AG04449 (cell line): ENCODE measurements around the gene RARG.

Source experiments
- CTCF ChIA-PET: fragments of 350-600 bp; formaldehyde crosslinking; extraction: SDS; loops from one replicate; lab custom pipeline; 2021; ENCODE audit warnings: antibody characterized with exemption; lab: Yijun Ruan, JAX
- POLR2A ChIA-PET: fragments of 400-600, 350-600 bp; formaldehyde crosslinking; extraction: SDS; loops from one replicate; lab custom pipeline; 2020; ENCODE audit warnings: antibody characterized with exemption, inconsistent platforms; lab: Yijun Ruan, JAX
- DNase-seq: peaks from one replicate; pipeline ENCODE4 v3.0.0-alpha.2; 2010; ENCODE audit warnings: low read depth, low spot score
- H3K4me3 ChIP-seq: 2 replicates; pipeline ENCODE4 v1.5.1; 2011; ENCODE audit warnings: low read depth, mild to moderate bottlenecking, control low read depth, low read length
- CTCF ChIP-seq: IDR thresholded peaks from one replicate; pipeline ENCODE4 v1.5.1; 2011; ENCODE audit warnings: mild to moderate bottlenecking, moderate library complexity, low read length, control low read depth, inconsistent platforms; ENCODE audit not compliant: insufficient read depth; ENCODE audit errors: missing control alignments

The RARG gene

GRCh38 chr12:53196486-53196885 lies 35.5 kb downstream of the RARG start:
- ChIA-PET POLR2A (interaction anchor here (1.8 kb wide), 1 partner anchor 130 kb away, joined by 7 read pairs; no protein-coding TSS in a partner anchor), CTCF (interaction anchor here (0.7 to 5.7 kb wide), 16 partner anchors 8 to 158 kb away, joined by 3 to 94 read pairs (median 16); partner anchors contain the start of genes AAAS, CSAD, ITGB7 and SOAT2)
- no peak for DNase-seq
- H3K4me3 ChIP-seq = no peak overlapping the region
- TF ChIP-seq CTCF = no peak

- no peak for TF ChIP-seq CTCF
- POLR2A ChIA-PET = no interaction called here
- H3K4me3 ChIP-seq = no peak overlapping the region
- DNase-seq = no peak
- CTCF ChIA-PET = interaction anchor here (0.6 to 5.5 kb wide), 16 partner anchors 8 to 148 kb away, joined by 3 to 80 read pairs (median 5); partner anchors contain the start of genes CSAD and ITGB7
Measured at GRCh38 chr12:53195516-53196420, 36.2 kb downstream of the RARG start.

- CTCF ChIA-PET = interaction anchor here (0.6 to 5.5 kb wide), 12 partner anchors 9 to 141 kb away, joined by 3 to 80 read pairs (median 6); partner anchors contain the start of genes CSAD and ITGB7
- POLR2A ChIA-PET = no interaction called here
- no peak for DNase-seq
- no peak overlapping the region for H3K4me3 ChIP-seq
- no peak for TF ChIP-seq CTCF
Measured at GRCh38 chr12:53194973-53195372, 37.0 kb downstream of the RARG start.

- ChIA-PET POLR2A (no interaction called here), CTCF (interaction anchor here (1.0 to 9.6 kb wide), 15 partner anchors 9 to 128 kb away, joined by 3 to 108 read pairs (median 7); partner anchors contain the start of genes CSAD and ITGB7)
- no peak for DNase-seq
Measured at GRCh38 chr12:53193985-53194716, 37.9 kb downstream of the RARG start.

GRCh38 chr12:53193040-53193439 lies 39.0 kb downstream of the RARG start:
- no peak overlapping the region for H3K4me3 ChIP-seq
- ChIA-PET CTCF (interaction anchor here (1.0 to 9.6 kb wide), 6 partner anchors 11 to 126 kb away, joined by 3 to 108 read pairs (median 8); partner anchors contain the start of gene CSAD), POLR2A (interaction anchor here (0.5 kb wide), 1 partner anchor 130 kb away, joined by 3 read pairs; no protein-coding TSS in a partner anchor)
- no peak for TF ChIP-seq CTCF
- no peak for DNase-seq

More at GRCh38 chr12:53193985-53194716, 37.9 kb downstream of the RARG start:
- TF ChIP-seq CTCF = no peak
- no peak overlapping the region for H3K4me3 ChIP-seq
